H1 (cell line): ENCODE measurements around the gene FBXL15. TPM values are rescaled to one million over a fixed set of nuclear protein-coding genes. Genes with fewer than 3 reads are reported as not detected.

ENCODE experiments used
- CHD1 ChIP-seq: IDR thresholded peaks from 2 replicates; pipeline ENCODE4 v1.6.1; 2012; ENCODE audit warnings: low read depth, low read length, improper control_type of control experiment
- CREB1 ChIP-seq: IDR thresholded peaks from 2 replicates; pipeline ENCODE4 v1.6.1; 2012; ENCODE audit warnings: inconsistent platforms
- JUN ChIP-seq: IDR thresholded peaks from 2 replicates; pipeline ENCODE4 v1.6.1; 2011; ENCODE audit warnings: low read depth, mild to moderate bottlenecking, improper control_type of control experiment, low read length
- RNF2 ChIP-seq: fragments of 200-900, 300-1000 bp; sonication (generic); IDR thresholded peaks from 2 replicates; pipeline ENCODE4 v1.7.1; 2016; ENCODE audit warnings: borderline replicate concordance, low read depth, mild to moderate bottlenecking, antibody characterized with exemption, low read length; ENCODE audit not compliant: poor library complexity, severe bottlenecking; ENCODE audit errors: missing control alignments
- SAP30 ChIP-seq: fragments of 300-600 bp; sonication (generic); IDR thresholded peaks from 2 replicates; pipeline ENCODE4 v1.7.1; 2012; ENCODE audit warnings: low read length, moderate library complexity, mild to moderate bottlenecking, inconsistent platforms; ENCODE audit not compliant: insufficient read depth, insufficient replicate concordance
- ZNF274 ChIP-seq: IDR thresholded peaks from 2 replicates; pipeline ENCODE4 v1.7.0; 2012; ENCODE audit warnings: low read length, borderline replicate concordance; ENCODE audit errors: extremely low read depth
- polyA plus RNA-seq, 7 experiments: library from polyadenylated mRNA; depleted of rRNA in 3 of 7; stranded (reverse) in 5 of 7; unstranded in 2 of 7; fragments of >200 nt in 5 of 7; fragments of 200-250 nt in 2 of 7; gene quantifications; 1 replicate in 5 of 7; 2 replicates in 1 of 7; 4 replicates in 1 of 7; pipeline versions ENCODE4 v1.2.1 to v1.2.3, GENCODE V29; 2011 to 2013; ENCODE audit warnings: missing spikeins in 2 of 7, mixed read lengths in 2 of 7
- total RNA-seq: library from RNA; stranded (reverse); fragmentation: NEBNext Ultra II Directional; extraction: Animal tissue kit (Norgen Biotek cat#: 25700); gene quantifications from 2 replicates; pipeline ENCODE4 v1.2.1, GENCODE V29; 2021
- TF ChIP-seq, protein P1 (sequence below): fragments of 300-600 bp; sonication (generic); IDR thresholded peaks from 2 replicates; pipeline ENCODE4 v1.7.1; 2012; ENCODE audit warnings: low read length, moderate library complexity, mild to moderate bottlenecking, inconsistent platforms; ENCODE audit not compliant: insufficient replicate concordance
- TF ChIP-seq, protein P2 (sequence below): IDR thresholded peaks from 2 replicates; pipeline ENCODE4 v1.6.1; 2012; ENCODE audit warnings: inconsistent platforms

The FBXL15 gene
- total and polyA plus RNA-seq, 2 of the 8 experiments (the other 6 are each of a cell fraction or from before 2014, with no cell fraction given) = 11.3 to 22.6 TPM

DNA sequence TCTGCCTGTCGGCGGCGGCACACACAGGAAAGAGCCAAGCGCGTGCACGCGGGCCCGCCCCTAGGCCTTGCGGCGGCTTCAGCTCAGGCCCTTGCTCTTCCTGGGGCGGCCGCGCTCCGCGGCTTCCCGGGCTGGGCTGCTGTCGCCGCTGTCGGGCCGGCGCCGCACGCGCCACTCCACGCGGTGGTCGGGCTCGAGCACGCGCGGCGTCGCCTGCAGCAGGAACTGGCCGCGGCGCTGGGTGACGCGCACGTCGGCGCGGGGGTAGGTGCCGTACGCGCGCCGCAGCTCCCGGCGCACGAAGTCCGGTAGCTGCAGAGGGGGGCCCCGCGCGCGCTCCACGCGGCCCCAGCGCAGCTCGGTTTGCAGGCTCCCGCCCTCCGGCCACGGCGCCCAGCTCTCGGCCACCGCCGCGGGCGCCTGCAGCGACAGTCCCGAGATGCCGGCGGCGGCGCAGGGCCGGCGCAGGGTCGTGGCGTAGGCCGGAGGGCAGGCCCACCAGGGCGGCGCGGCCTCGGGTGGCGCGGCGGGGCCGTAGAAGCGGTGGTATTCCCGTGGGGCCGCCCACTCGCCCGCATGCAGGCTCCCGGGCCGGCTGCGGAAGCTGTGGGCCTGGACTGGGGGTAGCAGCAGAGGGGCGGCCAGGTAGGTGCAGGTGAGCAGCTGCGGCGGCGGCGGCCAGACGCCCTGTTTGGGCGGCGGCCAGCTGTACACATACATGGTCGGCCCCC lies 29.9 kb downstream of the FBXL15 start (continued):
- no peak for TF ChIP-seq SAP30
- TF ChIP-seq, protein P1, sequence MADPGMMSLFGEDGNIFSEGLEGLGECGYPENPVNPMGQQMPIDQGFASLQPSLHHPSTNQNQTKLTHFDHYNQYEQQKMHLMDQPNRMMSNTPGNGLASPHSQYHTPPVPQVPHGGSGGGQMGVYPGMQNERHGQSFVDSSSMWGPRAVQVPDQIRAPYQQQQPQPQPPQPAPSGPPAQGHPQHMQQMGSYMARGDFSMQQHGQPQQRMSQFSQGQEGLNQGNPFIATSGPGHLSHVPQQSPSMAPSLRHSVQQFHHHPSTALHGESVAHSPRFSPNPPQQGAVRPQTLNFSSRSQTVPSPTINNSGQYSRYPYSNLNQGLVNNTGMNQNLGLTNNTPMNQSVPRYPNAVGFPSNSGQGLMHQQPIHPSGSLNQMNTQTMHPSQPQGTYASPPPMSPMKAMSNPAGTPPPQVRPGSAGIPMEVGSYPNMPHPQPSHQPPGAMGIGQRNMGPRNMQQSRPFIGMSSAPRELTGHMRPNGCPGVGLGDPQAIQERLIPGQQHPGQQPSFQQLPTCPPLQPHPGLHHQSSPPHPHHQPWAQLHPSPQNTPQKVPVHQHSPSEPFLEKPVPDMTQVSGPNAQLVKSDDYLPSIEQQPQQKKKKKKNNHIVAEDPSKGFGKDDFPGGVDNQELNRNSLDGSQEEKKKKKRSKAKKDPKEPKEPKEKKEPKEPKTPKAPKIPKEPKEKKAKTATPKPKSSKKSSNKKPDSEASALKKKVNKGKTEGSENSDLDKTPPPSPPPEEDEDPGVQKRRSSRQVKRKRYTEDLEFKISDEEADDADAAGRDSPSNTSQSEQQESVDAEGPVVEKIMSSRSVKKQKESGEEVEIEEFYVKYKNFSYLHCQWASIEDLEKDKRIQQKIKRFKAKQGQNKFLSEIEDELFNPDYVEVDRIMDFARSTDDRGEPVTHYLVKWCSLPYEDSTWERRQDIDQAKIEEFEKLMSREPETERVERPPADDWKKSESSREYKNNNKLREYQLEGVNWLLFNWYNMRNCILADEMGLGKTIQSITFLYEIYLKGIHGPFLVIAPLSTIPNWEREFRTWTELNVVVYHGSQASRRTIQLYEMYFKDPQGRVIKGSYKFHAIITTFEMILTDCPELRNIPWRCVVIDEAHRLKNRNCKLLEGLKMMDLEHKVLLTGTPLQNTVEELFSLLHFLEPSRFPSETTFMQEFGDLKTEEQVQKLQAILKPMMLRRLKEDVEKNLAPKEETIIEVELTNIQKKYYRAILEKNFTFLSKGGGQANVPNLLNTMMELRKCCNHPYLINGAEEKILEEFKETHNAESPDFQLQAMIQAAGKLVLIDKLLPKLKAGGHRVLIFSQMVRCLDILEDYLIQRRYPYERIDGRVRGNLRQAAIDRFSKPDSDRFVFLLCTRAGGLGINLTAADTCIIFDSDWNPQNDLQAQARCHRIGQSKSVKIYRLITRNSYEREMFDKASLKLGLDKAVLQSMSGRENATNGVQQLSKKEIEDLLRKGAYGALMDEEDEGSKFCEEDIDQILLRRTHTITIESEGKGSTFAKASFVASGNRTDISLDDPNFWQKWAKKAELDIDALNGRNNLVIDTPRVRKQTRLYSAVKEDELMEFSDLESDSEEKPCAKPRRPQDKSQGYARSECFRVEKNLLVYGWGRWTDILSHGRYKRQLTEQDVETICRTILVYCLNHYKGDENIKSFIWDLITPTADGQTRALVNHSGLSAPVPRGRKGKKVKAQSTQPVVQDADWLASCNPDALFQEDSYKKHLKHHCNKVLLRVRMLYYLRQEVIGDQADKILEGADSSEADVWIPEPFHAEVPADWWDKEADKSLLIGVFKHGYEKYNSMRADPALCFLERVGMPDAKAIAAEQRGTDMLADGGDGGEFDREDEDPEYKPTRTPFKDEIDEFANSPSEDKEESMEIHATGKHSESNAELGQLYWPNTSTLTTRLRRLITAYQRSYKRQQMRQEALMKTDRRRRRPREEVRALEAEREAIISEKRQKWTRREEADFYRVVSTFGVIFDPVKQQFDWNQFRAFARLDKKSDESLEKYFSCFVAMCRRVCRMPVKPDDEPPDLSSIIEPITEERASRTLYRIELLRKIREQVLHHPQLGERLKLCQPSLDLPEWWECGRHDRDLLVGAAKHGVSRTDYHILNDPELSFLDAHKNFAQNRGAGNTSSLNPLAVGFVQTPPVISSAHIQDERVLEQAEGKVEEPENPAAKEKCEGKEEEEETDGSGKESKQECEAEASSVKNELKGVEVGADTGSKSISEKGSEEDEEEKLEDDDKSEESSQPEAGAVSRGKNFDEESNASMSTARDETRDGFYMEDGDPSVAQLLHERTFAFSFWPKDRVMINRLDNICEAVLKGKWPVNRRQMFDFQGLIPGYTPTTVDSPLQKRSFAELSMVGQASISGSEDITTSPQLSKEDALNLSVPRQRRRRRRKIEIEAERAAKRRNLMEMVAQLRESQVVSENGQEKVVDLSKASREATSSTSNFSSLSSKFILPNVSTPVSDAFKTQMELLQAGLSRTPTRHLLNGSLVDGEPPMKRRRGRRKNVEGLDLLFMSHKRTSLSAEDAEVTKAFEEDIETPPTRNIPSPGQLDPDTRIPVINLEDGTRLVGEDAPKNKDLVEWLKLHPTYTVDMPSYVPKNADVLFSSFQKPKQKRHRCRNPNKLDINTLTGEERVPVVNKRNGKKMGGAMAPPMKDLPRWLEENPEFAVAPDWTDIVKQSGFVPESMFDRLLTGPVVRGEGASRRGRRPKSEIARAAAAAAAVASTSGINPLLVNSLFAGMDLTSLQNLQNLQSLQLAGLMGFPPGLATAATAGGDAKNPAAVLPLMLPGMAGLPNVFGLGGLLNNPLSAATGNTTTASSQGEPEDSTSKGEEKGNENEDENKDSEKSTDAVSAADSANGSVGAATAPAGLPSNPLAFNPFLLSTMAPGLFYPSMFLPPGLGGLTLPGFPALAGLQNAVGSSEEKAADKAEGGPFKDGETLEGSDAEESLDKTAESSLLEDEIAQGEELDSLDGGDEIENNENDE = no peak
- TF ChIP-seq ZNF274 = no peak
- TF ChIP-seq RNF2 = no peak
- TF ChIP-seq, protein P2, sequence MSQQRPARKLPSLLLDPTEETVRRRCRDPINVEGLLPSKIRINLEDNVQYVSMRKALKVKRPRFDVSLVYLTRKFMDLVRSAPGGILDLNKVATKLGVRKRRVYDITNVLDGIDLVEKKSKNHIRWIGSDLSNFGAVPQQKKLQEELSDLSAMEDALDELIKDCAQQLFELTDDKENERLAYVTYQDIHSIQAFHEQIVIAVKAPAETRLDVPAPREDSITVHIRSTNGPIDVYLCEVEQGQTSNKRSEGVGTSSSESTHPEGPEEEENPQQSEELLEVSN = peak; percentile 19; the same call in 1 of the 2 replicates
- TF ChIP-seq CREB1 = peak; percentile 45; the same call in 1 of the 2 replicates
- no peak for TF ChIP-seq CHD1
- TF ChIP-seq JUN = no peak
